B cell (primary cell): ENCODE results near the gene KCTD2. TPM values are rescaled to one million over a fixed set of nuclear protein-coding genes. Genes with fewer than 3 reads are reported as not detected.

Experiments
- ATAC-seq: fragments of 200-7000 bp; cut with Tn5 transposase; one replicate; pipeline ENCODE4 v1.10.0; 2021; ENCODE audit warnings: low read depth, mild to moderate bottlenecking, moderate number of reproducible peaks, moderate library complexity
- CTCF ChIA-PET: fragments of 350-600 bp; sonication (Branson Sonifier 250); formaldehyde crosslinking; loops from one replicate; lab custom pipeline; 2021; ENCODE audit warnings: antibody characterized with exemption, inconsistent platforms; lab: Charles Lee
- POLR2A ChIA-PET: fragments of 350-600 bp; sonication (Branson Sonifier 250); formaldehyde crosslinking; loops from one replicate; lab custom pipeline; 2021; ENCODE audit warnings: antibody characterized with exemption; lab: Charles Lee
- DNase-seq: peaks from one replicate; pipeline ENCODE4 v3.0.0; 2013
- H2AFZ ChIP-seq: 2 replicates; pipeline ENCODE4 v1.6.1; 2012; ENCODE audit warnings: mild to moderate bottlenecking, low read depth, low read length; ENCODE audit not compliant: insufficient read depth, poor library complexity, severe bottlenecking
- H3K27ac ChIP-seq, 2 donors: 1 replicate in 1 of 2; 2 replicates in 1 of 2; pipeline ENCODE4 v1.5.1; 2012 to 2013; ENCODE audit warnings: low read length in 2 of 2, mild to moderate bottlenecking in 2 of 2, moderate library complexity in 1 of 2
- H3K27me3 ChIP-seq, 4 experiments: fragments of 200-600 bp in 1 of 4; sonication (generic) in 1 of 4; replicated peaks in 1 of 4; 1 replicate in 2 of 4; 2 replicates in 2 of 4; pipeline versions ENCODE4 v1.6.1 to v1.7.0; 2013 to 2016; ENCODE audit warnings: low read length in 3 of 4, mild to moderate bottlenecking in 2 of 4, mixed read lengths in 1 of 4, moderate library complexity in 1 of 4; ENCODE audit not compliant: insufficient read depth in 4 of 4, control insufficient read depth in 3 of 4; ENCODE audit errors: control extremely low read depth in 1 of 4
- H3K36me3 ChIP-seq, 2 experiments: replicated peaks in 1 of 2; 1 replicate in 1 of 2; 2 replicates in 1 of 2; pipeline versions ENCODE4 v1.6.1 to v1.7.1; 2013; ENCODE audit warnings: low read length in 1 of 2; ENCODE audit not compliant: insufficient read depth in 2 of 2, control insufficient read depth in 1 of 2; ENCODE audit errors: control extremely low read depth in 1 of 2, extremely low read depth in 1 of 2
- H3K4me1 ChIP-seq, 2 donors: fragments of 200-600 bp in 1 of 2; sonication (generic) in 1 of 2; 1 replicate in 1 of 2; 2 replicates in 1 of 2; pipeline versions ENCODE4 v1.5.1 to v1.6.1; 2013 to 2017; ENCODE audit warnings: low read length in 2 of 2; ENCODE audit not compliant: control insufficient read depth in 2 of 2, insufficient read depth in 2 of 2
- H3K4me2 ChIP-seq: replicated peaks from 2 replicates; pipeline ENCODE3; 2012; ENCODE audit warnings: mild to moderate bottlenecking, low read depth, low read length; ENCODE audit not compliant: poor library complexity, severe bottlenecking
- H3K4me3 ChIP-seq, 5 experiments: fragments of 200-600 bp in 1 of 5; sonication (generic) in 1 of 5; 1 replicate in 3 of 5; 2 replicates in 2 of 5; pipeline versions ENCODE4 v1.5.1 to v1.7.0; 2011 to 2016; ENCODE audit warnings: low read length in 4 of 5, mild to moderate bottlenecking in 4 of 5, low read depth in 2 of 5, control low read depth in 1 of 5, moderate library complexity in 1 of 5; ENCODE audit not compliant: insufficient read depth in 1 of 5; ENCODE audit errors: control extremely low read depth in 1 of 5, extremely low read depth in 1 of 5
- H3K79me2 ChIP-seq: fragments of 200-600 bp; sonication (generic); one replicate; pipeline ENCODE4 v1.6.0; 2016; ENCODE audit warnings: low read length; ENCODE audit not compliant: control insufficient read depth, insufficient read depth
- H3K9ac ChIP-seq: fragments of 200-600 bp; sonication (generic); 2 replicates; pipeline ENCODE4 v1.6.1; 2017; ENCODE audit warnings: mild to moderate bottlenecking, low read length, moderate library complexity
- H3K9me3 ChIP-seq, 3 donors: one replicate each; pipeline versions ENCODE4 v1.6.1 to v1.7.1; 2013; ENCODE audit warnings: low read length in 2 of 3; ENCODE audit not compliant: control insufficient read depth in 2 of 3, insufficient read depth in 1 of 3; ENCODE audit errors: control extremely low read depth in 1 of 3
- H4K20me1 ChIP-seq: 2 replicates; pipeline ENCODE4 v1.6.0; 2012; ENCODE audit warnings: mild to moderate bottlenecking, low read length; ENCODE audit not compliant: insufficient read depth, control insufficient read depth, poor library complexity, severe bottlenecking
- H3K27ac Mint-ChIP-seq: one replicate; pipeline ENCODE4 v1.8.0; 2021; ENCODE audit warnings: mixed read lengths
- H3K27me3 Mint-ChIP-seq: one replicate; pipeline ENCODE4 v1.8.0; 2021; ENCODE audit warnings: mixed read lengths
- H3K4me1 Mint-ChIP-seq: one replicate; pipeline ENCODE4 v1.8.0; 2021; ENCODE audit warnings: mixed read lengths
- H3K4me3 Mint-ChIP-seq: one replicate; pipeline ENCODE4 v1.8.0; 2021; ENCODE audit warnings: mixed read lengths
- H3K9me3 Mint-ChIP-seq: one replicate; pipeline ENCODE4 v1.8.0; 2022; ENCODE audit warnings: mixed read lengths; ENCODE audit not compliant: insufficient read depth
- EZH2 ChIP-seq: IDR thresholded peaks from 2 replicates; pipeline ENCODE4 v1.6.1; 2012; ENCODE audit warnings: borderline replicate concordance, low read depth, mild to moderate bottlenecking, moderate library complexity, low read length; ENCODE audit not compliant: insufficient read depth, poor library complexity, severe bottlenecking
- WGBS: methylation state at CpG from one replicate; pipeline ENCODE4 v1.1.5; 2013; ENCODE audit warnings: missing lambda C conversion rate; ENCODE audit not compliant: insufficient coverage; 5-methylcytosine and 5-hydroxymethylcytosine counted together
- intact Hi-C: fragments of 100-400 bp; cut with micrococcal nuclease; formaldehyde crosslinking; loops from one replicate; pipeline ENCODE4 v1.10.0; 2022
- polyA plus RNA-seq: library from polyadenylated mRNA; depleted of rRNA; stranded (reverse); fragments of >200 nt; gene quantifications from 2 replicates; pipeline ENCODE4 v1.2.3, GENCODE V29; 2012
- total RNA-seq, 2 donors: library from RNA; stranded (reverse); fragments of 120-200 nt in 1 of 2; gene quantifications; 1 replicate in 1 of 2; 2 replicates in 1 of 2; pipeline versions ENCODE4 v1.2.3 to v1.2.4, GENCODE V29; 2013 to 2022
- TF ChIP-seq, protein P1 (sequence below): fragments of 200-600 bp; IDR thresholded peaks from one replicate; pipeline ENCODE4 v1.8.0; 2022; ENCODE audit warnings: antibody characterized with exemption, mild to moderate bottlenecking

KCTD2 gene
- total and polyA plus RNA-seq, 2 donors (not counting 1 experiment from before 2014, with no cell fraction given): 15.7 to 23.2 TPM

- no peak overlapping the region for H3K27ac Mint-ChIP-seq
- DNase-seq: no peak
- TF ChIP-seq EZH2: no peak
- TF ChIP-seq, protein P1, sequence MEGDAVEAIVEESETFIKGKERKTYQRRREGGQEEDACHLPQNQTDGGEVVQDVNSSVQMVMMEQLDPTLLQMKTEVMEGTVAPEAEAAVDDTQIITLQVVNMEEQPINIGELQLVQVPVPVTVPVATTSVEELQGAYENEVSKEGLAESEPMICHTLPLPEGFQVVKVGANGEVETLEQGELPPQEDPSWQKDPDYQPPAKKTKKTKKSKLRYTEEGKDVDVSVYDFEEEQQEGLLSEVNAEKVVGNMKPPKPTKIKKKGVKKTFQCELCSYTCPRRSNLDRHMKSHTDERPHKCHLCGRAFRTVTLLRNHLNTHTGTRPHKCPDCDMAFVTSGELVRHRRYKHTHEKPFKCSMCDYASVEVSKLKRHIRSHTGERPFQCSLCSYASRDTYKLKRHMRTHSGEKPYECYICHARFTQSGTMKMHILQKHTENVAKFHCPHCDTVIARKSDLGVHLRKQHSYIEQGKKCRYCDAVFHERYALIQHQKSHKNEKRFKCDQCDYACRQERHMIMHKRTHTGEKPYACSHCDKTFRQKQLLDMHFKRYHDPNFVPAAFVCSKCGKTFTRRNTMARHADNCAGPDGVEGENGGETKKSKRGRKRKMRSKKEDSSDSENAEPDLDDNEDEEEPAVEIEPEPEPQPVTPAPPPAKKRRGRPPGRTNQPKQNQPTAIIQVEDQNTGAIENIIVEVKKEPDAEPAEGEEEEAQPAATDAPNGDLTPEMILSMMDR: no peak
- Histone ChIP-seq H3K9ac (no peak overlapping the region), H3K79me2 (no peaks in the 10 kb centered on the region), H2AFZ (no peak overlapping the region), H3K27me3 (peaks cover 0 to 2% (median 0%) of the 10 kb centered on the region in 4 experiments), H3K27ac (no peak overlapping the region), H3K4me2 (no peak overlapping the region), H3K36me3 (no peaks in the 10 kb centered on the region), H4K20me1 (no peaks in the 10 kb centered on the region), H3K4me3 (no peak overlapping the region), H3K9me3 (no peaks in the 10 kb centered on the region), H3K4me1 (peaks cover 21 to 33% of the 10 kb centered on the region in 2 donors)
- H3K4me3 Mint-ChIP-seq: no peak overlapping the region
- ChIA-PET CTCF (interaction anchor here (0.6 kb wide), 1 partner anchor 125 kb away, joined by 4 read pairs; no protein-coding TSS in a partner anchor), POLR2A (no interaction called here)
- intact Hi-C loops: no loop called here
- 97% methylated on average over 10 of the region's 13 CpGs for WGBS
- H3K9me3 Mint-ChIP-seq: no peaks in the 10 kb centered on the region
- H3K27me3 Mint-ChIP-seq: peaks cover 4% of the 10 kb centered on the region
- peaks cover 30% of the 10 kb centered on the region for H3K4me1 Mint-ChIP-seq
- ATAC-seq: no peak
Observed at GRCh38 chr17:75081611-75082540, 34.9 kb downstream of the KCTD2 start.

- POLR2A ChIA-PET: no interaction called here
- CTCF ChIA-PET: no interaction called here
- Histone ChIP-seq H3K79me2 (no peaks in the 10 kb centered on the region), H4K20me1 (no peaks in the 10 kb centered on the region), H3K36me3 (no peaks in the 10 kb centered on the region), H3K4me1 (peaks cover 19 to 31% of the 10 kb centered on the region in 2 donors), H3K4me2 (no peak overlapping the region), H3K27me3 (peaks cover 0 to 2% (median 0%) of the 10 kb centered on the region in 4 experiments), H3K9me3 (no peaks in the 10 kb centered on the region), H3K9ac (no peak overlapping the region), H2AFZ (no peak overlapping the region), H3K4me3 (no peak overlapping the region), H3K27ac (no peak overlapping the region)
- DNase-seq (no peak), ATAC-seq (no peak)
- 92% methylated on average over 2 of the region's 6 CpGs for WGBS
- no peak for TF ChIP-seq EZH2
- TF ChIP-seq, protein P1: no peak
- Mint-ChIP-seq H3K27me3 (peaks cover 4% of the 10 kb centered on the region), H3K4me1 (peaks cover 30% of the 10 kb centered on the region), H3K9me3 (no peaks in the 10 kb centered on the region), H3K27ac (no peak overlapping the region), H3K4me3 (no peak overlapping the region)
- intact Hi-C loops: no loop called here
Observed at GRCh38 chr17:75082683-75083082, 35.7 kb downstream of the KCTD2 start.
